ENCODE measurements around the gene CREBBP.

DNA sequence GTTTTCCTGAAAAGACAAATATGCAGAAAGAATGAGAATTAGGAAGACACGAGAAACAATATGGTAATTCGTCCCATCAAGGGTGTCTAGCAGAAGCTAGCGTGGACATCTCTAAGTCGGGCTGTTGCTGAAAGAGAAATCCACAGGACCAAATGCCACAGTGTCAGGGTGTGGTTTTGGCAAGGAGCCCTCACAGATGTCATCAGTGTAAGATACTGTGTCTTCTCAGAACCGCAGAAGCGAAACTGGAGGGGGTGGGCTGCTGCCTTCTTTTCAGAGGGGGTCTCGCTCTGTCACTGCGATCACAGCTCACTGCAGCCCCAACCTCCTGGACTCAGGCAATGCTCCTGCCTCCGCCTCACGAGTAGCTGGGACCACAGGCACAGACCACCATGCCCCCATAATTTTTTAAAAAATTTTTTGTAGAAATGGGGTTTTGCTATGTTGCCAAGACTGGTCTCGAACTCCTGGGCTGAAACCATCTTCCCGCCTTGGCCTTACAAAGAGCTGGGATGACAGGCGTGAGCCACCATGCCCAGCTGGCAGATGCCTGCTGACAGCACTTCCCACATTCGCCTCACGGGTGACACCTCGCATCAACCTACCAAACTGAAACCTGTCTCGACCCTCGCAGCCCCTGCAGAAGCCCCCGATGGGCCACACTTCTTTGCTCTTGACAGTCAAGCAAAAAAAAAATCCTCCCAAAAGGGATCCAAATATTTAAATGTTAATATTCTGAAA is 189.4 kb downstream of the CREBBP start:
- no peak for TF ChIP-seq POLR2A (IDR thresholded peaks at IDR 0.05; ENCODE audit: low read depth, low read length)
- TF ChIP-seq TAF1 (IDR thresholded peaks at IDR 0.05; ENCODE audit: low read depth, low read length): no peak
- TF ChIP-seq POLR2AphosphoS5 (IDR thresholded peaks at IDR 0.05; ENCODE audit: low read depth, low read length): no peak
- TF ChIP-seq SPI1 (IDR thresholded peaks at IDR 0.05; ENCODE audit: low read depth, low read length): no peak
